Stimulated activated CD4-positive, alpha-beta T cell treated with anti-CD3 and anti-CD28 coated beads, Interleukin-1b, Interleukin-23, amount 100 ng/mL, for 24 hours (primary cell): Measurements from ENCODE around the gene BMI1.
"Not testable (repeated sequence)": the region's sequence is repeated elsewhere in the genome, so short reads cannot be mapped to it uniquely, and the experiment has no call there.

Experiments
- DNase-seq, 4 experiments: peaks; one replicate each; pipeline ENCODE4 v3.0.0-alpha.2; 2020; ENCODE audit warnings: low read depth in 4 of 4, low spot score in 1 of 4

The BMI1 gene

DNA sequence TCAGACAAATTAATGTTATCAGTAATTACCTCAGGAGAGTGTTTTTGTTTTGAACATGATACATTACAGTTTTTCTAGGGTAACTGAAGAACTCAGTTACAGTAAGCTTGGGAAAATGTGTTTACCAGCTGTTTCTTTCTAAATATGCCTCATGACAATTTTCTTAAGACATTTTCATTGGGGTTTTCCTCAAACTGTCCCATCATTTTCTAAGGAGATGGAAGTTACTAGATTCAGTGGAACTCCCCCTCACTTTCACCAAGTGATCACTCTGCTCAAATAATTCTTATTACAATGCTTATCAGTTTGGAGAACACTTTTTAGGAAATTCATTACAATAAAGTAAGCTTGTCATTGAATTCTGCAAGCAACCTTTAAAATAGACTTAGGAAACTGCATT, 18.0 kb downstream of the BMI1 start:
- no peak for DNase-seq

DNA sequence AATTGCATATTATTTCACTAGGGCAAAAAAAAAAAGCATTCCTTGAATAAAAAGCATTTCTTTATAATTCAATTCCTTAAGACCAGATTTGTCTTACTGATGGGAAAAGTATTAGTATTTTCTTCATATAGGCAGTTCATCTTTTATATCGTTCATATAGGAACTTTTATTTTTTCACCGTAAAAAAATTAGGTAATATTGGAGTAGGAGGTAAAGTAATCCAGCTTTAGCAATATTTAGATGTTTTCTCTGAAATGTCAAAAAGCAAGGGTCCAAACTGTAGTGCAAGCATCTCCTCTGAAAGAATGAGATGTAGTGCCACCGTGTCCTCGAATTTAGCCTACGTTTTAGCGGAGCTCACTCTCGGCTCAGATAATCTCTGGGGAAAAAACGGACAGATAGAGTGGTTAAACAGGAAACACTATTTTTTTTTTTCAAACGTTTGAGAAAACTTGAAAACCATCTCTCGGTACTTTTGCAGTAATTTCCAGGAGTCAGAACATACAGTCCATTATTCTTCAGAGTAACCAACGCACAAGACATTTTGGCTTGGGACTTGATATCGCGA, 18.9 kb downstream of the BMI1 start:
- DNase-seq, result no peak

DNA sequence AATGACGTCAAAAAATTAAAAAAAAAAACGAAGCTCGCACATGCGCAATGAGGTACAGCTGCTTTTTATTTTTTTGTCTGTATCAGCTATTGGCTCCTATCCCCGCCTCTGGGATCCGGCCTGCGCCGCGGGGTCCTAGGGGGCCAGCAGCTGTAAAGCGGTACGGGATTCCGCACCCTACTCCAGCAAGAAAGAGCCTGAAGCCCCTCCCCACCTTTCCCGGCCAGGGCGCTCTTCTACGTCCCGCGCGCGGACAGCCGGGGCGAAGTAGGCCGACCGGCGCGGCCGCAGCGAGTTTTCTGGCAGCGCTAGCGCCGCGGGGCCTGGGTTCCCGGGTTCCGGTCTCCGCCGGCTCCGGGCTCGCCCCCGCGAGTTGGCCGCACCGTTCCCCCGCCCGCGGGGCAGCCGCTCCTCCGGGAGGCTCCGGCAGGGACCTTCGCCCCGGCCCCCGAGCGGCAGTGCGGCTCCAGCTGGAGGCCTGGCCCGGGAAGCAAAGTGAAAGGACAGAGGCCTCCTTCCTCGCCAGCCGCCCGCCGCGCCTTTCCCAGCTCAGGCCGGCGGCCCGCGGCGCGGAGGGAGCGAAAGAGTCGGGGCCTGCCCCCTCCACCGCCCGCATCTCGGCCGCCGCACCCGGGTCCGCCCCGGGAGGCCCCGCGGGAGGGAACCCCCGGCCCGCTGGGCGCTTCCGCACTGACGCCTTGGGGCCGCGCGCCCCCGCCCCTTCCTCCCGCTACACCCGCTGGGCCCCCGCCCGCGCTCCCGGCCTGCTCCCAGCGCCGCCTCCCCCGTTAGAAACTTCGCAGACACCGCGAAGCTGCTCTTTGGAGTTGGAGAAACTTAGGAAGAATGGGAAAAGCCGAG, 19.7 kb downstream of the BMI1 start:
- DNase-seq, result no peak

DNA sequence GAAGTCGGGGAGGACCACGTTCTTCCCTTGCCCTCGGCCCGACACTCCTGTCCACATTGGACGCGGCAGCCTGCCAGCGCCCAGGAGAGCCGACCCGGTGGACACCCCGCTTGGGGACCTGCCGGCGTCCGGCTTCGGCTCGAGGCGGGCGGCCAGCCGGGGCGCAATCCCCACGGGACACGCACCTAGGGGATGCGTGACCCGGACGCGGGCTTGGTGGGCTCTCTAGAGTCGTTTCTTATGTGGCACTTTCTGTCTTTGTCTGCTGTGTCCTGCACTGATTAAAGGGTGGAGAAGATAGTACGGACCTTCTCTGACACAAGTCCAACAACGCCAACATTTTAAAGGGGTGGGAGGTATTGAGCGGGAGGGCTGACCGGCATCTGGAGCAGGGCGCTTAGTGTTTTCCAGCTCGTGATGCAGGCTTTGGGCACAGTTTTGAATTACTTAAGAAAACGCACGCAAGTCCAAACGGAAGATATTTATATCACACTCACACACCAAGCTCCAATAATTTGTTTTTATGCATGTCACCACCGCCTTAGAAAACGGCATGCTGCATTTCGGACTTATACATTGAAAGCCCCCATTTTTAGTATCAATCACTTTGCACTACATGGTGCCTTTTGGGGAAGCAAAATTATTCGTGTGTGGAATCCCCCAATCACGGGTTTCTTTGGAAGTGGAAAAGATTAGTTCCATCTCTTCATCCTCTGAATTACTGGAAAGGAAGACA, 20.5 kb downstream of the BMI1 start:
- DNase-seq, result no peak

DNA sequence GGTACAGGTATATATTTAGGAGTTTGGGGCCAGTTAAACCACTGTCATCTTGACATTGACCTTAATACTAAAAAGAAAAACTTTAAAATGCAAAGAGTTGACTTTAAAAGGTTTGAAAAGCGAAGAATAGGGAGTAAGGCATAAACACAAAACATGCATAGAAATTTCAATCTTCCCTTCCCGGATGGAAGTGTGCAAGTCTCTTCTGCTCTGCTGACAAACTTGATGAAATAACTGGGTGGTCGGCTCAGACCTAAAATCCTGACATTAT, 21.0 kb downstream of the BMI1 start:
- no peak for DNase-seq

DNA sequence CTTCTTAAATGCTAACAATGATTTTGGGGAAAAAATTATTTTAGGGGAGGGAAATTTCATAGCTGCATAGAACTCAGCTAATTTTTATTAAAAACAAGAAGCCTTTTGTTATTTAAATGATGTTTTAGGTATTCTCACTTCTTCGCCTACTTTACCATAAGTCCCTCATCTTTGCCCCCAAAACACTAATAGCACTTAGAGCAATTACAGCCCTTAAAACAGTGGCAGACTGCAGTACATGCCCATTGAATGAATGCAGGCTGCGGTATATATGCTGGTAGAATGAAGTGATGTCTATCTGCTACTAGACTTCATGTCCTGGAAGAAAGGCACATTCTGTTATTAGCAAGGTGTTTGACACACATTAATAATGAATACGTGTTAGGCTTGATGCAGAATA, 21.5 kb downstream of the BMI1 start:
- DNase-seq, result no peak

DNA sequence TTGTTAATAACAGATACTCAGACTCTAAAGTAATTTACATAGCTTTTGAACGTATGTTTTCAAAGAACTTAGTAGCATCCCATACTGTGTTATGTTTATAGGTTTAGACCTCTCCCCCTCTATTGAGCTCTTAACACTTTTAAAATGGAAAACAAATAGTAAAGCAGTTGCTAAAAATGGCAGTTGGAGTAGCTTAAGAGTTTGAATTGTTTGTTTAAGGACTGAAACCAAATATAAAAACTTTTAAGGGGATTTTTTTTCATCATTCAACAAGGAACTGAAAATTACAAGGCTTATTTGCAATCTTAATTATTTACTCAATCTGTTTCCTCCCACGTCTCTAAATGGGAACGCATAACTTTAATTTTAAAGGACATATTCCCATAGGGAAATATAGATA, 22.8 kb downstream of the BMI1 start:
- DNase-seq, result no peak

DNA sequence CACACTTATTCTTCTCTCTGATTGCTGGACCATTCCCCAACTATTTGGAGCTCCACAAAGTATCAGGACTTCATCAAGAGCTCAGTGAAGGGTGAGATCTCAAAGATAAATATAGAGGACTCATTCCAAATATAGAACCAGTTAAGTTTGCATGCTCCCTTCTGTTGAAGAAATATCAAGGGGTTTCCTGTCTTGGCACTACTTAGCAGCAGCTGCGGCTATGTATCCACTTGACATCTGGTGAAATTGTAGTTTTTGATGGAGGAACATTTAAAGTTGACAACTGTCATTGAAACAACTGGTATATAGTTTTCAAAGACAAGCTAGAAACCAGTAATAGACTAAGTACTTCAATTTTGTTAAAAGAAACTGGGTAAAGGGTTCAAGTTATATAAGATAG, 23.4 kb downstream of the BMI1 start:
- no peak for DNase-seq

DNA sequence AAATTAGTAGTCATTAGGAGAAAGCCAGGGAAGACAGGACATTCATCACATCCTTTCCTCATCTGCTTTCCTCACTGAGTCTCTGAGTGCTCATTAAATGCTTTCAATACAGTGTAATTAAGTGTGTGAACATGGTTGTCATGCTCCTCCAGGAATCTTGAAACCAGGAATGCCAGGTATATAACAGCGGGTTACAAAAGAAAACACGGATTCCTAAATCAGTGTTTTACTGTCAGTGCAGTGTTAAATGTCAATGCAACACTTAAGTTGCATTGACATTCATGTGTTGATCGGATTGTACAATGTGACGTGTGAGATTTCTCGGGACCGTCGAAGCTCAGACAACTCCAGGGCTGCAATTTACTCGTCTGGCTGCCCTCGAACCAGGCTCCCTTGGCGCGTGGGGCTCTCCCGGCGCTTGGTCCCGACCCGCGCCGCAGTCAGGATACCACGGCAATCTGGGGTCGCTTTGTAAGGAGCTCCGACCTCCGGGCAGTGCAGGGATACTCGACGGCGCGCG, 23.9 kb downstream of the BMI1 start:
- DNase-seq, result no peak

DNA sequence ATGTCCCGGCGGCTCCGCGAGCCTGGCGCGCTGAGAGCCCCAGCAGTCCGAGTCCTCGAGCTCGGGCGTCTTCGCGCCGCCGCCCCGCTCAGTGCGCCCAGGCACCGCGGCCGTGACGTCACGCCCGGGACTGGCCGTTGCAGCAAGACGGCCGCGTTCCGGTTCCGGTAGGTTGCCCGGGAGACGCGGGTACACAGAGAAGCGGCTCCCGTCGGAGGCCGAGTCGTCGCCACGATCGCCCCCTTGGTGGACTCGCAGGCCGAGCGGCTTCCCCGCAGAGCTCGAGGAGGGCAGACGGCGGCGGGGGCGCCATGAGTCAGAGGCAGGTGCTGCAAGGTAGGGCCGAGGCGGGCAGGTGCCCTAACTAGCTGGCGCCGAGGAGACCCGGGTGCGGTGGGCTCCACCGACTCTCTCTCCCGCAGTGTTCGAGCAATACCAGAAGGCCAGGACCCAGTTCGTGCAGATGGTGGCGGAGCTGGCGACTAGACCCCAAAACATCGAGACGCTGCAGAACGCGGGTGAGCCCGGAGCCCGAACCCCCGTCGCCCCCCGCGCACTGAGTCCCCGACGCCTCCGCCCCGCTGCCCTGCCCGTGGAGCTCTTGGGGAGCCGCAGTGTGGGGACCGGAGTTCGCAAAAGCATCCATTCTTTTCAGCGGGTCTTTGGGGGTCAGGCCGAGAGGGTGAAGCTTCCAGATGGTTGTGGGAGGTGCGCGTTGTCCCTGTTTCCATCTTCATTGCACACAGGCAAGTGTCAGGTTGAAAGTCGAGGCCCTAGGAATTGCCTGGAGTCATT, 24.6 kb downstream of the BMI1 start, which contains the start of gene SPAG6:
Gene SPAG6, plus strand, starts transcription at position 196 of the 795 bp plus-strand sequence. Its CDS starts 116 bp downstream, at position 312.
- no peak for DNase-seq

DNA sequence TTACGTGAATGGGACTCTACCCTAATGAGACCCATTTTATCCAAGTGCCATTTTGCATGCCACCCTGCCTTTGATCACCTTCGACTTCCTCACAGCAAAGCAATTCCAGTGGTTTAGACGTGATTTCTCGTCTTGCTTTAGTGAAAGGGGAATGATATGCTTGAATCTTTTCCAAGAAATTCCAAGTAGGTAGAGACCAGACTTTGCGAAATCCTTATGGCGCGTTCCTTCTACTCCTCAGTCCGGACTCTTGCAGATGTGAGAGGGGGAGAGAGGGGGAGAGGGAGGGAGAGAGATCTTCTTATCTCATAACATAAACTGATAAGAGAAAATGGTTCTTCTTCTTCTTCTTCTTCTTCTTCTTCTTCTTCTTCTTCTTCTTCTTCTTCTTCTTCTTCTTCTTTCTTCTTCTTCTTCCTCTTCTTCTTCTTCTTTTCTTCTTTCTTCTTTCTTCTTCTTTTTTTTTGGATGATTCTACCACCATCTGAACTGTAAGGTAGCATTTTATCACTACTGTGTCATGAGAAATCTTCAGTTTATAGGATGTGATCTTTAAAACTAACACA, 25.3 kb downstream of the BMI1 start:
- no peak for DNase-seq

DNA sequence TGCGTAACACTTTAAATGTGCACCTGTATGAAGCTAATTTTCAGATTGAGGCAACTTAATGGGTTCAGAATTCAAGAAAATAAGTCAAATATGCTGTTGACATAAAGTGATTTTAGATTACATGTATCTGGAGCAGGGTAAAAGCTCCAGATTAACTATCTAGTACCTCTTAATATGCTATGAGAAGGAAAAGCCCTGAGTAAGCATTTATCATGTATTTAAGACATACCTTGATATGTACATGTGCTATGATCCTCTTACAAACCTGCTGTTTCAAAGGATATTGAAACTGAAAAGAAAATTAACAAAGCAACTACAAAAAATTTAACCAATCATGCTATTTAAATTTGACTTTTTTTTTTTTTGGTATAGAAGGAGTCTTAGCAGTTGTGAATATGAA, 28.9 kb downstream of the BMI1 start:
- no peak for DNase-seq

DNA sequence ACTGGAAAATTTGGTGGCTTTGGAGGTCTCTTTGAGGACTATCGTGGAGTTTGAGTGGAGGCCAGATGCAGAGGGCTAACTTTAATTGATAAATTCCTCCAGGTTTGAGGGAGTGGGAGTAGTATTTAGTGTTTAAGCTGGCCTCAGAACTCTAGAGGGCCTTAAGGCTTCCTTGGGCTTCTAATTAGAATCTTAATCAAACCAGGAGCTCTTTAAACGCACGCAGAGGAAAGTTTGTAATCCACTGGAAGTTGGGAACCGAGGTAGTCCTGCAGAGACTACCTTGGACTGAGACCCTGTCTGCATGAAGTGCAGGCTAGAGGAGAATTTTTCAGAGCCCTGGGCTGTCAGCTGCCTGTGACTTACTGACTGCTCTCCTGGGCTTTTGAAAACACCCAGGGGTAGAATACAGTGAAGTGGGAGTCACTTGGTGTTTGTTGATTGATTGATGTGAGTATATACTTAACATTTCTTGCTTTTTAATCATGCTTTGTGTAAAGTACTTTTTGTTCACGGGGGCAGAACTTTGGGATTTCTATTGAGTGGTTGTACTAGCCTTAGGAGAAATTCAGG, 30.3 kb downstream of the BMI1 start:
- no peak for DNase-seq

DNA sequence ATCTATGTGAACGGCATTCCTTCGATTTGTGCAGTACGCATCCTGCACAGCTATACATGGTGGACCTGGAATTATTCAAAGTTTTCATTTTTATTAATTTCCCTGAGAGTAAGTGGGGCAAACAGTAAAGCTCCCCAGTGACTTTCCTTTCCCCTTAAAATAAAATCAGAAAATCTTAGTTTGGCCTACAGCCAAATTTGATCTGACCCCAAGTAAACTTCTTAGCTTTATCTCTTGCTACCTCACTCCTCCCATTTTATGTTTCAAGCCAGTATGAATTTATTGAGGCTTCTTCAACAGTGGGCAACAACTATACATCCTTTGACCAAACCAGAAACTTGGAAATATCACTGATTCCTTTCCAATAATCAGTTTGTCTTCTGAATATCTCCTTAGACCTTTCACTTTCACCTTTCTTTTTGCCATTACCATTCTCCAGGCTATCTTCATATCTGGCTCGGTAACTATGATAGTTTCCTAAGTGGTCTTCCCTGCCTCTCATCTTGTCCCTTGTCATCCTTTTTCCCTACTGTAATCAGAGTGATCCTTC, 35.5 kb downstream of the BMI1 start:
- DNase-seq, result no peak

DNA sequence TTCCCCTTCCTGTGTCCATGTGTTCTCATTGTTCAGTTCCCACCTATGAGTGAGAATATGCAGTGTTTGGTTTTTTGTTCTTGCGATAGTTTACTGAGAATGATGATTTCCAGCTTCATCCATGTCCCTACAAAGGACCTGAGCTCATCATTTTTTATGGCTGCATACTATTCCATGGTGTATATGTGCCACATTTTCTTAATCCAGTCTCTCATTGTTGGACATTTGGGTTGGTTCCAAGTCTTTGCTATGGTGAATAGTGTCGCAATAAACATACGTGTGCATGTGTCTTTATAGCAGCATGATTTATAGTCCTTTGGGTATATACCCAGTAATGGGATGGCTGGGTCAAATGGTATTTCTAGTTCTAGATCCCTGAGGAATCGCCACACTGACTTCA, 36.9 kb downstream of the BMI1 start:
- DNase-seq, result not testable (repeated sequence)

DNA sequence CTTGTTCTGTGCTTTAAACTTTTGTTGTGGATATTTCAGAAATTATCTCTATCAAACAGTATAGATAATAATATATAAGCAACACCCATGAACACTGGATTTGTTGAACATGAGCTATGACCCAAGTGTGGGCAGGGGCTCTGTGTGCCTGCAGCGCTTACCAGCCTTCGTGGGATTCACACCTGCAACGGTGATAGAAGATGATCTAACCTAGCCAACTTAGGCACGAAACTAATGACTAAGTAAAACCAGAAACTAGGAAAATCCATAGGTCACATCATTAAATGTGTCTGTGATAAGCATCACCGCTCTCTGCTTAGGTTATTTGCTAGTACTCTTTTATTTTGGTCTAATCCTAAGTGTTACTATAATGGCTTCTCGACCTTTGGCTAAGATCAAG, 42.4 kb downstream of the BMI1 start:
- DNase-seq, result no peak

DNA sequence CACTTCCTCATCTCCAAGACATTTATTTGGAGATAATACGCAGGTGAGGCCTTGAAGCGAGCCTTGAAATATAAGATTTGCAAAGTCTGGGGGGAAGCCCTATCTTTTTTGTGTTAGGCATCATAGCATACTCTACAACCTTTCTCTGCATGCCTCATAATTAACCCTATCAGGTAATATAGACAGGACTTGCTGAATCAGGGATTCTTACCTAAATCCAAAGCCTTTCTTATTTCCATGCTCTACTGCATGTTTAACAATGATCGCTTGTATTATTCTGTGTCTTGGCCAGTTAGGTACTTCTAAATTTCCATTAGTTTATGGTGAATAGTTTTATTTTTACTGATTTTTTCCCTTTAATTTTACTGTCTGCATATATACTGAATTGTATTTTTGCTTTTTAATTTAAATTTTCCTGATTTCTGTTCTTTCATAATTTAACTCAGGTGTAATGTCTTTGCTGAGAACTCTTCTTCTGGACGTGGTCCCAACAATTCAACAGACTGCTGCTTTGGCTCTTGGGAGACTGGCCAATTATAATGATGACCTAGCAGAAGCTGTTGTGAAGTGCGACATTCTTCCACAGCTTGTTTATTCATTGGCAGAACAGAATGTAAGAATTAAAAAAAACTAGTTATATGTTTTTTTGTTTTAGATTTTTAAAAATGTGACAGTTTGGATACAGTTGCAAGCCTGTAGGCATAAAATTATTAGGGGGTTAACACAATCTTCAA, 43.7 kb downstream of the BMI1 start:
- no peak for DNase-seq

DNA sequence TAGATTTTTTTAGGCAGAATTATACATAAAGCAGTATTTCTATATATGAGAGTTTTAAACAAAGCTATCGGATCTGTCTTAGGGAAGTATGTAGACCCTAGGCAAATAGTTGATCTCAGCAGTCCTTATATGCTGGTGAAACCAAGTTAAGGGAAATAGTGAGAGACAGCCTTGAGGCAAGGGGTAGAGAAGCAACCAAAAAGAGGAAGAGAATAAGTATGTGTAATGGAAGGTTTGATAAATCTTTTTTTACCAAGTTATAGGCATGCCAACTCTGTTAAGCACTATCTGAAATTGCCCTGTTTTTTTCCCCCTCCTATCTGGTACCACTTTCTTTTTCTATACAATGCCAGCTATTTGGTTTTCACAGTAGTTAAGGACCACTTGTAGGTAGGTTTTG, 44.3 kb downstream of the BMI1 start:
- DNase-seq, result no peak

DNA sequence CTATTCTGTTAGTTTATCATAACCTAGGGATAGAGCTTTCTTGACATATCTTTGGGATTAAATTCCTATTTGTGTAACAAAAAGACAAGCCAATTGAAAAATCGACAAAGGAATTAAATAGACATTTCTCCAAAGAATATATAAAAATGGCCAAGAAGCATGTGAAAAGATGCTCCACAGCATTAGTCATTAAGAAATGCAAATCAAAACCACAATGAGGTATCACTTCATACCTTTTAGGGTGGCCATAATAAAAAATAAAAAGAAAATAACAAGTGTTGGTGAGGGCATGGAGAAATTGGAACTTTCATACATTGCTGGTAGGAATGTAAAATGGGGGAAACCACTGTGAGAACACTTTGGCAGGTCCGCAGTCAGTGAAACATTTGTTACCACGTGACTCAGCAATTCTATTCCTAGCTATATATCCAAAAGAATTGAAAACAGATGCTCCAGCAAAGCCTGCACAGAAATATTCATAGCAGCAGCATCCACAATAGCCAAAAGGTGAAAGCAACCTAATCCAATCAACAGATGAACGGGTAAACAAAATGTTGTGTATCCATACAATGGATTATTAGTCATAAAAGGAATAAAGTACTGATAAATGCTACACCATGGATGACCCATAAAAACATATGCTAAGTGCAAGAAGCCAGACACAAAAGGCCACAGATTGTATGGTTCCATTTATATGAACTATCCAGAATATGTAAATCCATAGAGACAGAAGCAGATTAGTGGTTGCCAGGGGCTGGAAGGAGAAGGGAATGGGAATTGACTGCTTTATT, 44.9 kb downstream of the BMI1 start:
- no peak for DNase-seq
